Measurements from ENCODE around the gene NRXN3.

GRCh38 chr14:78847801-78848200, 677.6 kb downstream of the NRXN3 start:
- TF ChIP-seq CTCF (conservative IDR thresholded peaks at IDR 0.05 in 1 of 2, IDR thresholded peaks at IDR 0.05 in 1 of 2; ENCODE audit: extremely low read depth in 1 of 2, insufficient read depth in 1 of 2, low read depth in 1 of 2, low read length in 2 of 2) (no peak), EZH2 (IDR thresholded peaks at IDR 0.05; ENCODE audit: borderline replicate concordance, low read length) (no peak)

Measured in mammary epithelial cell (primary cell).